ENCODE data around the gene MRPL23. TPM values are rescaled to one million over a fixed set of nuclear protein-coding genes. Genes with fewer than 3 reads are reported as not detected.

Gene MRPL23
- total and polyA plus RNA-seq, 2 of the 8 experiments (the other 6 are each of a cell fraction or from before 2014, with no cell fraction given): 86.4 to 244 TPM

DNA sequence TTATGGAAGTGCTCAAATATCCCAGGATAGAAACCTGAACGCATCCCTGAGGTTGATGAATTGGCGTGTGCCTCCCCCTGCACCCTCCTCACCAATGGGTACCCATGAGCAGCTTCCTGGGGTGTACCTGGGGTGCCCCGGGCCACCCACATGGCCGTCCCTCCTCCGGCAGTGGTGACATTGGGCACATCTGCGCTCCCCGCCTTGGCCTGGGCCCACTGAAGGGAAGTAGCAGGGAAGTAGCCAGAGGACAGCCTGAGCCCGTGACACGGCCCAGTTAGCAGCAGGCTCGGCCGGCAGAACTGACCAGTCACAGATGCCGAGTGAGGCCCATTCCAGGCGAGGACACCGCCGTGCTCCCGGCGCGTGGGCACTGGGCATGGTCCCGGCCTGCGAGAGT is 16.7 kb downstream of the MRPL23 start:
- Histone ChIP-seq H3K56ac (replicated peaks; ENCODE audit: insufficient read length, low read depth, low read length) (no peak overlapping the region), H3K27ac (ENCODE audit: low read depth, low read length) (no peak overlapping the region), H4K8ac (ENCODE audit: extremely low read depth, insufficient read depth, low read length) (no peak overlapping the region), H3K4me1 (replicated peaks in 1 of 4; ENCODE audit: control insufficient read depth in 3 of 4, insufficient read depth in 4 of 4, low read length in 3 of 4) (no peaks in the 10 kb centered on the region), H2AK5ac (ENCODE audit: low read depth, low read length) (no peak overlapping the region), H3K23ac (ENCODE audit: insufficient read length) (no peak overlapping the region), H2BK120ac (replicated peaks; ENCODE audit: low read depth, low read length) (no peak overlapping the region), H2BK15ac (ENCODE audit: low read length) (no peak overlapping the region), H2BK12ac (ENCODE audit: low read depth, low read length) (no peak overlapping the region), H3K4me2 (ENCODE audit: insufficient read depth in 1 of 2, low read depth in 2 of 2, low read length in 2 of 2) (no peak overlapping the region), H4K91ac (replicated peaks; ENCODE audit: insufficient read length, low read length) (no peak overlapping the region), H4K5ac (ENCODE audit: insufficient read length, low read depth, low read length) (no peak overlapping the region), H3K79me2 (ENCODE audit: control insufficient read depth in 1 of 2, insufficient read depth in 2 of 2, low read length in 2 of 2) (no peaks in the 10 kb centered on the region), H2BK20ac (ENCODE audit: low read length) (no peak overlapping the region), H3K4ac (replicated peaks; ENCODE audit: insufficient read length, low read depth, low read length) (no peak overlapping the region), H2AFZ (ENCODE audit: low read length) (no peak overlapping the region), H4K20me1 (replicated peaks in 1 of 2; ENCODE audit: control insufficient read depth in 1 of 2, insufficient read depth in 2 of 2, low read length in 2 of 2) (no peaks in the 10 kb centered on the region), H3K27me3 (replicated peaks in 1 of 4; ENCODE audit: control insufficient read depth in 3 of 4, extremely low read depth in 1 of 4, insufficient read depth in 3 of 4, low read length in 3 of 4) (no peaks in the 10 kb centered on the region), H2BK5ac (ENCODE audit: low read depth, low read length) (no peak overlapping the region), H3K23me2 (ENCODE audit: low read depth, low read length) (no peaks in the 10 kb centered on the region), H3K14ac (ENCODE audit: insufficient read length) (no peak overlapping the region), H3K9ac (replicated peaks in 1 of 4; ENCODE audit: extremely low read depth in 1 of 4, low read depth in 3 of 4, low read length in 3 of 4) (no peak overlapping the region), H3K36me3 (ENCODE audit: control insufficient read depth in 2 of 4, insufficient read depth in 4 of 4, low read length in 3 of 4) (no peaks in the 10 kb centered on the region), H3K18ac (ENCODE audit: extremely low read depth, low read length) (no peak overlapping the region), H3K79me1 (ENCODE audit: low read depth, low read length) (no peaks in the 10 kb centered on the region), H3K4me3 (ENCODE audit: extremely low read depth in 1 of 4, insufficient read depth in 2 of 4, low read depth in 3 of 4, low read length in 4 of 4) (no peak overlapping the region), H3K9me3 (ENCODE audit: insufficient read depth in 2 of 2, low read depth in 1 of 2, low read length in 1 of 2) (no peaks in the 10 kb centered on the region)
- DNase-seq (ENCODE audit: low read depth in 1 of 2, low spot score in 2 of 2) (no peak), FAIRE-seq (no peak)
- WGBS, 2 experiments (ENCODE audit: extremely low coverage in 1 of 2, insufficient coverage in 1 of 2, insufficient read length in 1 of 2, insufficient replicate concordance in 2 of 2, low coverage in 1 of 2, low lambda C conversion rate in 2 of 2, missing lambda C conversion rate in 1 of 2): no CpG with 5 or more reads among the region's 20 CpGs
- POLR2A ChIA-PET (ENCODE audit: partially characterized antibody): no interaction called here
- CTCF ChIA-PET (ENCODE audit: partially characterized antibody): interaction anchor here (0.6 to 6.6 kb wide), 9 partner anchors 9 to 426 kb away, joined by 3 to 100 read pairs (median 3); no protein-coding TSS in a partner anchor
- TF ChIP-seq TCF12 (IDR thresholded peaks at IDR 0.05; ENCODE audit: low read depth, low read length) (no peak), NRF1 (IDR thresholded peaks at IDR 0.05; ENCODE audit: low read depth, low read length) (no peak), SIX5 (IDR thresholded peaks at IDR 0.05; ENCODE audit: low read depth, low read length) (no peak), TBP (IDR thresholded peaks at IDR 0.05; ENCODE audit: low read depth, low read length) (no peak), POLR2AphosphoS5 (IDR thresholded peaks at IDR 0.05; ENCODE audit: low read depth, low read length) (no peak), EZH2 (IDR thresholded peaks at IDR 0.05; ENCODE audit: low read depth, low read length, severe bottlenecking) (no peak), CBX8 (IDR thresholded peaks at IDR 0.05; ENCODE audit: borderline replicate concordance, low read depth, low read length) (no peak), HDAC2 (IDR thresholded peaks at IDR 0.05; ENCODE audit: borderline replicate concordance in 1 of 2, low read depth in 2 of 2, low read length in 2 of 2) (no peak), ZNF274 (IDR thresholded peaks at IDR 0.05; ENCODE audit: borderline replicate concordance, extremely low read depth, low read length) (no peak)

Measured in H1 (cell line).